ENCODE data around the gene OR10S1.
"Not testable (repeated sequence)": the region's sequence is repeated elsewhere in the genome, so short reads cannot be mapped to it uniquely, and the experiment has no call there.

The OR10S1 gene

GRCh38 chr11:123977731-123978347 is at the start of gene OR10S1:
OR10S1 (minus strand) TSS chr11:123977781; CDS start chr11:123977664, 117 bp downstream.
- no peak for DNase-seq (ENCODE audit: low read depth)

DNA sequence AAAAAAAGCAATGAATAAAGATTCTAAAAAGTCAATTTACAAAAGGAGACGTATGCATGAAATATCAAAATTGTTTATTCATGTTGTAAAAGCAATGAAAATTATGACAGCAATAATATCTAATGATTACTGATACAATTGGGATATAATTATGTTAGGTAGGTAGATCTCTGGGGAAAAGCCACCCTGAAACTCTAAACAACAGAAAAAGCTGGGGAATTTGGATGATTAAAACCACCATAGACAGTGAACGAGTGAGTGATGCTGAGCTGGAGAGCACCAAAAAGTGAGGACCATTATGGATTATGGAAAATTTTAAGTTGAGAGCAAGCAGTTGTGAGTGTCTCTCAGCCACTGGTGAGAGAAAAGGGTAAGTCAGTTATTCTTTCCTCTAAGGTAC is 48.9 kb upstream of the OR10S1 start, which contains the start of gene OR10G8:
Gene OR10G8, plus strand, starts transcription at position 301 of the 400 bp plus-strand sequence. CDS start 2,825 bp downstream, outside the sequence.
- no peak for DNase-seq (ENCODE audit: low read depth)

DNA sequence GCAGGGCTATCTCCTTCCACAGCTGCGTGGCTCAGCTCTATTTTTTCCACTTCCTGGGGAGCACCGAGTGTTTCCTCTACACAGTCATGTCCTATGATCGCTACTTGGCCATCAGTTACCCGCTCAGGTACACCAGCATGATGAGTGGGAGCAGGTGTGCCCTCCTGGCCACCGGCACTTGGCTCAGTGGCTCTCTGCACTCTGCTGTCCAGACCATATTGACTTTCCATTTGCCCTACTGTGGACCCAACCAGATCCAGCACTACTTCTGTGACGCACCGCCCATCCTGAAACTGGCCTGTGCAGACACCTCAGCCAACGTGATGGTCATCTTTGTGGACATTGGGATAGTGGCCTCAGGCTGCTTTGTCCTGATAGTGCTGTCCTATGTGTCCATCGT is 38.3 kb upstream of the OR10S1 start:
- DNase-seq (ENCODE audit: low read depth), result not testable (repeated sequence)

- no peak for DNase-seq (ENCODE audit: low read depth)
Observed at GRCh38 chr11:124012697-124013096, 35.1 kb upstream of the OR10S1 start, which contains the start of gene OR10G4. OR10G4 (plus strand) TSS chr11:124012997; CDS start chr11:124015575, 2,578 bp downstream.

DNA sequence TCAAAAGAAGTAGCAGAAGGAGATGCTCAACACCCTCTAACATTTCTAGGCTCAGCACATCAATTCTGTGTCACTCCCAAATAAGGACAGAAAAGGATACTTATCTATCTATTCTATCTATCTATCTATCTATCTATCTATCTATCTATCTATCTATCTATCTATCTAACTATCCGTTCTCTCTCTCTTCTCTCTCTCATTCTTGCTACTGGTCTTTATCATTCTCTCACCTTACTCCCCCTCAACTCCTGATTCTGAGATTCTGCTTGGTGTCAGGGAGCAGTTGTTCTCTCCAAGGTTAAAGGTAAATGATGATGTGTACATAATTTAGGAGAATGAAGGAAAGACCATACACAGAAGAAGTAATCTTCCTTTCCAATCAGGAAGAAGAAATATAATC is 17.5 kb upstream of the OR10S1 start, which contains the start of gene OR10G6:
Gene OR10G6, minus strand, starts transcription at position 43 of the 400 bp plus-strand sequence. Its CDS starts 0 bp downstream, at position 43.
- no peak for DNase-seq (ENCODE audit: low read depth)

- no peak for DNase-seq (ENCODE audit: low read depth)
Observed at GRCh38 chr11:123979311-123979710, 1.7 kb upstream of the OR10S1 start.

- no peak for DNase-seq (ENCODE audit: low read depth)
Observed at GRCh38 chr11:123976770-123977560, 616 bp downstream of the OR10S1 start.

GRCh38 chr11:123973816-123974215 is 3.8 kb downstream of the OR10S1 start:
- no peak for DNase-seq (ENCODE audit: low read depth)

- DNase-seq (ENCODE audit: low read depth), result no peak
Observed at GRCh38 chr11:123956752-123957151, 20.8 kb downstream of the OR10S1 start.

DNA sequence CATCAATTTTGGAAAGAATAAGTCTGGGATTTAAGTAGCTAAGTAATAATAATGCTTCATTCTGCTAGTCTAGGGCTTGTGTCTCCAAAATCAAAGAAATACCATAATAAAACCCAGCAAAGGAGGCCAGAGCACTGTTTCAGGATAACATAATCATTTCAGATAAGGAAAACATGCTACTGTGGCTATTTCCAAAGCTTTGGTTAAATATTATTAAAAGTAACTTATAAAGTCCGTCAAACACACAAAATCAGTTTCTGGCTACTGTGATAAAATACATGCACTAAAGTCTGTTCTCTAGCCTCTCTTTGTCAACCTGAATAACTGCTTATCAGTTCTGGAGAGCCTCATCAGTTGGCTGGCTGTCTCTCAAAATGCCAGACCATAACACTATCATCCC is 32.4 kb downstream of the OR10S1 start:
- no peak for DNase-seq (ENCODE audit: low read depth)

GRCh38 chr11:123943738-123944137 is 33.8 kb downstream of the OR10S1 start, which contains the start of gene OR6T1:
OR6T1 (minus strand) TSS chr11:123943838; CDS start chr11:123943838, 0 bp downstream.
- no peak for DNase-seq (ENCODE audit: low read depth)

DNA sequence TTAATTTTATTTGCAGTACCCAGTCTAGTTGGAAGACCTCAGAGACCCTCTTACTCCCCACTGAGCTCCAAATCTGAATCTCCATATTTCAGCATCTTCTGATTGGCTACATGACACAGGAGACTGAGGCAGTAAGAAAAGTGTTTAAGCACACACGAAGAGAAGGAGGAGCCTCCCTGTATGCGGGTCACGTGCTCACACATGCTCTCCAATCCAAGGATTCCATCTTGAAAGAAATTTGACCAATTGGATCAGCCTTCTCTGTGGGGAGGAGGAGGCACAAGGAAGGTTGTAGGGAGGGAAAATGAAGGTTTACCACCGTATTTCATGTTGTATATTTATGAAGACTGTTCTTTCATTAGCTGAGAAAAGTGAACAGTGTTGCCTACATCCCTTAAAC is 35.2 kb downstream of the OR10S1 start:
- DNase-seq (ENCODE audit: low read depth), result no peak

DNA sequence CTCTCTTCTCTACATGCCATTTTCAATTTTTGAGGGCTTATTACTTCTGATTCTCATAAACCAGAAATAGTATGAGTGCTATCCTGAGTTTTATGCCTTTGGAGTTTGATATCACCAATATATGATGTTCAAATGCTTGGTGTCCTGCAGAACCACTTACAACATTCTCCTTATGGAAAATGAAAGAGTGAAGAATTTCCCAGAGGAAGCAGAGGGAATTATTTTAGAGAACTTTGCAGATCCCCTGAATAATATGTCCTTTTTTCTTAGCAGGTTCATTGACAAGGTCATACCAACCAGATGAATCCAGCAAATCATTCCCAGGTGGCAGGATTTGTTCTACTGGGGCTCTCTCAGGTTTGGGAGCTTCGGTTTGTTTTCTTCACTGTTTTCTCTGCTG is 38.3 kb downstream of the OR10S1 start, which contains the start of gene OR4D5:
Gene OR4D5, plus strand, starts transcription at position 301 of the 400 bp plus-strand sequence. Its CDS starts 0 bp downstream, at position 301.
- DNase-seq (ENCODE audit: low read depth), result no peak

Measured in stimulated activated CD8-positive, alpha-beta memory T cell treated with anti-CD3 and anti-CD28 coated beads, Interleukin-15, amount 100 ng/mL, for 24 hours (primary cell).